HG02870 (cell line): ENCODE data around the gene RELT.
A peak's percentile ranks its signal among the peaks of the same experiment; 100 is the strongest.

Experiments used
- ATAC-seq: cut with Tn5 transposase; IDR thresholded peaks from one replicate; pipeline ENCODE4 v1.9.1; 2021; ENCODE audit warnings: mild to moderate bottlenecking, moderate library complexity; ENCODE audit not compliant: unreplicated experiment

Gene RELT, protein sequence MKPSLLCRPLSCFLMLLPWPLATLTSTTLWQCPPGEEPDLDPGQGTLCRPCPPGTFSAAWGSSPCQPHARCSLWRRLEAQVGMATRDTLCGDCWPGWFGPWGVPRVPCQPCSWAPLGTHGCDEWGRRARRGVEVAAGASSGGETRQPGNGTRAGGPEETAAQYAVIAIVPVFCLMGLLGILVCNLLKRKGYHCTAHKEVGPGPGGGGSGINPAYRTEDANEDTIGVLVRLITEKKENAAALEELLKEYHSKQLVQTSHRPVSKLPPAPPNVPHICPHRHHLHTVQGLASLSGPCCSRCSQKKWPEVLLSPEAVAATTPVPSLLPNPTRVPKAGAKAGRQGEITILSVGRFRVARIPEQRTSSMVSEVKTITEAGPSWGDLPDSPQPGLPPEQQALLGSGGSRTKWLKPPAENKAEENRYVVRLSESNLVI

DNA sequence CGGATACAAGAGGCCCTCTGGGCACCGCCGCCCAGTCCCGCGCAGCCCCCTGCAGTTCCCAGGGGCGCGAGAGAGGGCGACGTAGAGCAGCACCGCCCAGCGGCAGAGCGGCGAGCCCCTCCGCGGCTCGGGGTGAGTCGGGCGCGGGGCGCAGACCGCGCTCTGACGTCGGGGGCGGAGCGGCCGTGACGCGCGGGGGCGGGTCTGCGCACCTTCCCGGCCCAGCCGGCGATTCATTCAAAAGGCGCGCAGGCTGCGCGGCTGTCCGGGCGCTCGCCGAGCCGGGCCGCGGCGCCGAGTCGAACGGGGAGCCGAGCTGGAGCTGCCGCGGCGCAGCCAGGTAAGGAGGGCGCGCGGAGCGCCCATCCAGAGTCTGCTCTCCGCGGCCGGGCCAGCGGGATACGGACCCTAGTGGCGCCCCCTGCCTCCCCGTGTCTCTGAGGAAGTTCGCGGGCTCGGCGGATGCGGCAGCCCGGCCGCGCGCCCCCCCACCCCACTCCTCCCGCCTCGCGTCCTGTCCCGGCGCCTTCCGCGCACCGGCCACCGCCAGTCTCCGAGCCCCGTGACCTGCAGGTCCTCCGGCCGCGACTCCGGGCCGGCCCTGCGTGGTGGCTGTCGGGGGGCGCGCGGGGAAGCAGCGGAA, at the start of gene RELT:
TSS of gene RELT (plus strand) at position 240 of the 643 bp plus-strand sequence. CDS start 12,738 bp downstream, outside the sequence.
- peak; percentile 65 for ATAC-seq

DNA sequence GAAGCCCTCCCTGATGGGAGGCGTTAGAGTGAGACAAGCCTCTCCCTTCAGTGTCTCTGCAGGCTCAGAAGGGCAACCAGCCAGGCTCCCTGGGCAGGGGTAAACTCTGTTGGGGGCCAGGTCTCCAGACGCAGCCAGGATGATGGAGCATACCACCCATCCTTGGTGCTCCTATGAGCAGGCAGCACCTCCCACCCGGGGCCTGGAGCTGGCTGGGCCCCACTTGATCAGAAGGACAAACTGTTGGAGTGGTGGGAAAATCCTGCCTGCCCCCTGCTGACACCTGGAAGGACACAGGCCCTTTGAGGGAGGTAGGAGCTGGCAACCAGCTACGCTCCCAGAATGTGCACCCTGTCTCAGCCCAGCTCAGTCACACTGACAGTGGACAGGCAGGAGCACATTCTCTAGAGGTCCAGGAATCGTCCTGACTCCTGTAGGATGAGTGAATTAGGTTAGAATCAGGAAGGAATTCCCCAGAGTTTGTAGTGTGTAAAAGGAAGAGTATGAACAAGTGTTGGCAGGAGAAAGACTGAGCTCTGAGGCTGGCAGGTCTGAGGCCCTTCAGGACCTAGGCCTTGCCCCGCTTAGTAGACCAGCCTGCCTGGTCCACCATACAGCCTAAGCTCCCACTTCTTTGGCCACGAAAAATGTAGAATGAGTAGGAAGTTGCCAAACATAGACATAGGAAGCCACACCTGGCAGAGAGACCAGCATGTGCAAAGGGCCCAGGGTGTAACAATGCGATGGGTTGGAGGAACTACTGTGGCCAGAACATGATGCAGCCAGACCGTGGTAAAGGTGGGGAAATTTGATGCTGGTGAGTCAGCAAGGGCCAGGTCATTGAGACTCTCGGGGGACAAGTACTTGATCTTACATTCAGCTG, 49.0 kb upstream of the RELT start:
- no peak for ATAC-seq

DNA sequence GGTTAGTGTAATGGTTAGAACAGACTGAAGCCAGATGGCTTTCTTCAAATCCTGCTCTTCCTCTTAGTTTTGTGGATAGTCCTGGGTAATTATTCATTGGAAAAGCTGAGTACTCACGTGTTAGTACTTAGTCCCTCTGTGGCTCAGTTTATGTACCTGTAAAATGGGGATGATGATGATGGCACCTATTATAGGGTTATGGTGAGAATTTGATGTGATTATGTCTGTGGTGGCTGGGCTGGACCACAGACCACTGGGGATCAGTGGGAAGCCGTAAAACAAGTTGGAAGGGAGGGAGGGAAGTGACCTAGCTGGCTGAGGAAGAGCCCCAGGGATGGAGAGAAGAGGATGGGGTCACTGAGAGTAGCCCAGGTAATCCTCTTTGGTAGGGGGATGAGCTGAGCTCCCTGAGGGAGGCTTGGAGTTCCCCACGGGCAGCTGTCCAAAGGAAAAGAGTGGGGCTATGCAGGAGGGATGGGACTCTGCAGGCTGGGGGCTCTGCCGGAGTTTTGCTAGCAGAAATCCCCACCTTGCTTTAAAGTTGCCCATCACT, 48.3 kb upstream of the RELT start:
- ATAC-seq, result no peak

DNA sequence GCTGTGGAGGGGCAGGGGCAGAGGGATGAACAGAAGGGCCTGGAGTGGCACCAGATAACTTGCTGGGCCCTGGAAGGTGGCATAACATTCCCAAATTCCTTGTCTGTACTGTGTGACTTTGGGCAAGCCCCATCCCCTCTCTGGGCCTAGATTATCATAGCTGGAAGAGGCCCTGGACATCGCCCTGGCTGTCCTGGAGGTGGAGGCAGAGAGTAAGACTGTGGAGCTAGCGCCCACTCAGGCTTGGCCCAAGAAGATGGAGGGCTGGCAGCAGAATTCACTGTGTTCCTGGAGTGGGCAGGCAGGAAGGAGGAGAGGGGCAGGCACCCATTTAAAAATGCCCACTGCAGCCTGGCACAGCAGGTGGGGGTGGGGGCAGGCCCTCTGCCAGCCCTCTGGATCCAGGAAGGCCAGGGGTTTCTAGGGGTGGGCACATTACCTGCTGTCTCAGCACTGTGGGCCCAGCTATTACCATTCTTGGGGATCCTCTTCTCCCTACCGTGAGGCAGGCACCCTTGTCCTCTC, 45.6 kb upstream of the RELT start:
- no peak for ATAC-seq

DNA sequence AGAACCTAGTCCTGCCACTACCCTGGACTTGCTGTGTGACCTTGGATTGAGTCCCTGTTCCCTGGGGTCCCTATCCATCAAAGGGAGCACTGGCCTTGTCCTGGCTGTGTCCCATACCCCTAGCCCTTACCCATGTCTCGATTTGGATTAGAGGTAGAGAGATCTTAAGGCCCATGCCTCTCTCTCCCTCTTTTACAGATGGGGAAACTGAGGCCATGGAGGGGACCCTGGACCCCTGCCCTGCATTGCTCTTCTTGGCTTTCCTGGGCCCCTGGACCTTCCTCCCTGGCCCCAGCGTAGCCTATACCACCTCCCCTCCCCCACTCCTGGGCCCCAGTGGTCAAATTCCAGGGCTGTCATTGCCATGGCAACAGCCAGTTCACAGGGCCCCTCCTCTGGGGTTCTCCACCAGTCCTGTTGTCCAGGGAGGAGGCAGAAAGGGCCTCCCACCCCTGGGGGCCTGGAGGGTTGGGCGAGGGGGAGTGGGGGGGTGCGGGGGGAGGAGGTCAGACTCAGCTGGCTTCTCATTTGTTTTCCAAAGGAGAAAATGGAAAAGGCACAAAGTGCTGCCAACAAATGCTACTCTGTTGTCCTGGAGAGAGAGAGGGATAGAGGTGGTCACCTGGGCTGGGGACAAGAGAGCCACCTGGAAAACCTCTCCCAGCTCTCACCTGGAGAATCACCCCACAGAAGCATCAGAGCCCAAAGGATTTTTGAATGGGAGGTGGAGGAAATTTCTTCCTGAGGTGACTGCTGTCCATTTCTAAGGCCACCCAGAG, 44.9 kb upstream of the RELT start:
- no peak for ATAC-seq

DNA sequence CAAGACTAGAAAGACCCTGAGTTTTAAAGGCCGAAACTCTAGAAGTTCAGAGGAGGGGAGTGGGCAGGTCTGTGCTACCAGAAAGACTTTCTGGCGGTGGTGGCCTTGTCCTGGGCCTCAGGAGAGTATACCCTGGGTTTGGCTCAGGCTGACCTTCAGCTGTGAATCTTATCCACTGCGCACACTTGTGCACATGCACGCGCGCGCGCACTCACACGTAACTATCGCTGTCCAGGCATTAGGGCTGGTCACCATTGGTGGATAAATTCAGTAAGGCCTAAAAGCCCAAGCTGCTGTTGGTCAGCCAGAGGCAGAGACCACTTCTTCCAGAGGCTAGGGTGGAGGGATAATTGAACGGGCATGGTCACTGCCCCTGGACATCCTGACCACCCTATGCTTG, 43.0 kb upstream of the RELT start:
- no peak for ATAC-seq

DNA sequence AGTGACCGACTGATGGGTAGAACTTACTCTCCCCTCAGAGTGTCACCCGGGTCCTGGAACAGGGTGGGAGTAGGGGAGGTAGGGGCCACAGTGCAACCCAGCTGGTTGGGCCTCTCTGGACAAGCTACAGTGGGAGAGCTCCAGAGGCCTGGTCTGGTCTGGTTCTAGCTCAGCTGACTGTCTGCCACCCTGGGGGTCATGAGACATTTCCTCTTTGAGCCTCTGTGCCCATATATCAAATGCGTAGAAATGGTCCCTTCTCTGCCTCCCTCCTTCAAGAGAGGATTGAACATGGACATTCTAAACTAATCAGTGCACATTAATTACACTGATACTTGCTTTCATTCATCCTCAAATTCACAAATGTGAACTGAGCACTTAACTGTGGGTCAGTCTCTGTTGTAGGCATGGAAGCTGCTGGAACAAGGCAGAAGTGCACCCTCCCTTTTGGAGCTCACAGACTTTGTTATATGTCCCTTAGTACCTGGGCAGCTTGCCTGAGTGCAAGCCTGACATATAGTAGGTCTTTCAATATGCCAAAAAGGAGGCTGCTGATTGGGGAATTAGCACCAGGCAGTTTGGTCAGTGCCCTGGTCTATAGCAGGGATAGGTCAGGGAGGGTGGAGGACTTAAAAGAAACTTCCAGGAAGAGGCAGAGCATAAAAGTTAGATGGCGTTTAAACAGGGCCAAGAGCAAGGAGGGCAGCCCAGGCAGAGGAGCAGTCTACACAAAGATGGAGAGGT, 42.4 kb upstream of the RELT start:
- no peak for ATAC-seq

DNA sequence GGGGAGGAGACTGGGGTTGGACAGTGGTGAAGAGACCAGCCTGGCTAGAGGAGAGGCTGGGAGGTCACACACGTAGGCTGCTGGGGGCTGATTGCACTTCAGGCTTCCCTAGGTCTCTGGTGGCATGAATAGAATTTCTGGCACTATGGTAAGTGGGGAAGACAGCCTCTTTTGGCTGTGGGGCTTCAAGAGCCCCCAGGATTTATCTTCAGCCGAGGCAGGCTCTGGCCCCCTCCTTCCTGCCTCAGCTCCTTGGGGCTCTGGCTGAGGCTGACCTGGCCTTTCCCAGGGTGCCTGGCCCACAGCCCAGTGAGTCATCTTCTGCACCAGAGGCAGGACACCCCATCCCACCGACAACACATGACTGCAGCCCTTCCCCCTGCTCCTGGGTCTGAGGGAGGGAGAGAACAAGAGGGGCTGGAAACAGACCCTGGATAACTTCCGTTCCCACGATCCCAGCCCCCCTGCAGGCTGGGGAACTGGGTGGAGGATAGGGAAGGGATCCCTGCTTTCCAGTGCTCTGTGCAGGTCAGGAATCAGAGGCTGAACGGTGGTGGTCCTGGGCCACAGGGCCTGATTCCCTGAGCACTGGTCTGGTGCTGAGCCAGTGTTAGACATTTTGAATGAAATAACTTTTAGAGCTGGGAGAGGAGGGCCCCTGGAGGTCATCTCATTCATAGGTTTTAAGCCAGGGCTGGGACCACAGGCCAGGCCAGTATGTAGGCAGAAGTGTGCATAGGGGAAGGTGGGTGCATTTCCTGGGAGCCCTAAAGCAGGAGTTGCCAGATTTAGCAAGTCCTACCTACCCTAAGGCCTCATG, 41.6 kb upstream of the RELT start:
- ATAC-seq, result no peak

DNA sequence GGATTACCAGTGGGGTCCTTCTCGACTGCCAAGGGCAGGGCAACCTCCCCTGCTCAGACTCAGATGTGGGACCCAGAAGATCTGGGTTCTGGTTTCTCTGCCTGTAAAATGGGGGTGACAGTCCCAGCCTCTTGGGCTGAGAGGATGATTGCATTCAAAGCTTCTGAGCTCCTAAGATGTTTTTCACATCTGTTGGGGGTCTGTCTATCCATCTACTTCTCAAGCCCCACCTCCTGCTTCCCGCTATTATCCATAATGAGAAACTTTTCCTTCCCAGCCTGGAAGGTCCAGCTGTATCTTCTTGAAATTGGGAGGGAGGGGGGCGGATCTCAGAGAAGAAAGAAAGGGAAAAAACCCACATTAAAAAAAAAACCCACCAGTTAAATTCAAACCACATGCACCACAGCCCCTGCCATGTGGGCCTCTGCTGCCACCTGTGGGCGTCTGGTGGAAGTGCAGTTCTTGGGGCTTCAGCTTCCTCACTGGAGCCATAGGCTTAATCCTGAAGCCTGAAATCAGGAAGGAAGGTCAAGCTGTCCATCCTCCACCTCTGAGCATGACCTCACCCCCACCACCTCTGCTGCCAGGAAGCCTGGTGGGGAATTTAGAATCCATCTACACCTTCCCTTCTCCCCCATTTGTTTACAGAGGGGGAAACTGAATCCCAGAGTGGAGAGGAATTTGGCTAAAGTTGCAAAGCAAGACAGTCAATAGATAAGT, 40.8 kb upstream of the RELT start:
- no peak for ATAC-seq

DNA sequence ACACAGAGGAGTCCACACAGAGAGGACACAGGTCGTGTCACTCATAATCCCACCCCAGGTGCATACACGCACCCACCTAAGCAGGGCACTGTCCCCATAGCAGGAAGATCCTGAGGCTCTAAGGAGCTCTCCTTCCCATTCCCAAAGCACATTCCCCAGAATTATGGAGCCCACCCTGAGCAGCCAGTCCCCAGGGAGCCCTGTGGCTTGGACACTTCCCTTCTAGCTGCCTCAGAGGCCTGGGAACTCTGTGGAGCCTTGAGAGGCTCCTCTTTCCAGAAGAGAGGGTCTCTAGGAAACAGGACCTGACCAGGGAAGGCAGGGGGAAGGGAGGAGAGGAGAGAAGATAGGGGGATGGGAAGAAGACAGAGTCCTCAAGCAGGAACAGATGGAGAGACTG, 38.4 kb upstream of the RELT start:
- no peak for ATAC-seq

DNA sequence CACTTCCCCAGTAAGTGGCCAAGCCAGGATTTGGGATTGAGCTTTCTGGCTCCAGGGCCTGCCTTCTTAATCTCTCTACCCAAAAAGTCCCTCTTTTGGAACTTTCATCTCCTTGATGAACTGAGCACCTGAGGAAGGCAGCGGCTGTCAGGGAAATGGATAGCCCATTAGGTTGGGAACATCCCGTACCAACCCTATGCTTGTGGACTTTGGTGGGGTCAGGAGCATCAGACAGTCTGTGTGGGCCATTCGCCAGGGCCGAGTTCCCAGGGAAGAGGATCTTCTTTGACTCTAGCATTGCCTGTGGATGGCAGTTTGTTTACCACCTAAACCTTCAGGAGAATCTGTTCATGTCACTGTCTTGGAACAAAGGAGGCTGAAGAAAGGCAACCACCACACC, 37.9 kb upstream of the RELT start:
- ATAC-seq, result no peak

DNA sequence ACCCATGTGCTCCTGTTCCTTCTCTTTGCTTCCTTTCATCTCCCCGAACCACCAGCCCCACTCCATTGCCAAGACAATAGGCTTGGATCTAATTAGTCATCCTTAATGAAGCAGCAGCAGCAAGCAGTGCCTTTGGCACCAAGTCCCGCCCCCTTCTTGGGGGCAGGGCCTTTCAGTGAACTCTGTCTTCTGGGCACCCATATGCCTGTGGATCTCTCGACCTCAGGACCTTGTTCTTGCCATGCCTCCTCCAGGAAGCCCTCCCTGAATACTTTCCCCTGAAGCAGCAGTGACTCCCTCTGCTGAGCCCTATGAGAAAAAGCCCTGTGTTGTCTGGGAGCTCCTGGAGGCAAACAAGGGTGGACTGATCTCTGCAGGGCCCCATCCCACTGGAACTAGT, 36.0 kb upstream of the RELT start:
- no peak for ATAC-seq

DNA sequence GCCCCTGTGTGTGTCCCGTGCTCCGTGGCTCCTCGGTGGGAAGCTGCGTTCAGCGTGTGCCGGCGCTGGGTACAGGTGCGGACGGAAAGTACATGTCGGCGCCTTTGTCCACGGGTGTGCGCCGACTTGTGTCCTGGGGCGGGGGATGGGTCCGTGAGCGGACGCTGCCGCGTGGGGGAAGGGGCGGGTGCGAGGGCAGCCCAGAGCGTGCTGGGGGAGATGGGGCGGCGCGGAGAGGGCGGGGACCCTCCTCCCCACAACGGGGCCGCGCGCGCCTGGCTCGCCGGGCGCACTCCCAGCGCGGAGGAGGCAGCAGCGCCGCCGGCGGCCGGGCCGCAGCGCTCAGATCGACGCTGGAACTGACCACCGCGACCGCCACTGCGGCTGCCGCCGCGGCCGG, 33.6 kb upstream of the RELT start:
- ATAC-seq, result no peak

DNA sequence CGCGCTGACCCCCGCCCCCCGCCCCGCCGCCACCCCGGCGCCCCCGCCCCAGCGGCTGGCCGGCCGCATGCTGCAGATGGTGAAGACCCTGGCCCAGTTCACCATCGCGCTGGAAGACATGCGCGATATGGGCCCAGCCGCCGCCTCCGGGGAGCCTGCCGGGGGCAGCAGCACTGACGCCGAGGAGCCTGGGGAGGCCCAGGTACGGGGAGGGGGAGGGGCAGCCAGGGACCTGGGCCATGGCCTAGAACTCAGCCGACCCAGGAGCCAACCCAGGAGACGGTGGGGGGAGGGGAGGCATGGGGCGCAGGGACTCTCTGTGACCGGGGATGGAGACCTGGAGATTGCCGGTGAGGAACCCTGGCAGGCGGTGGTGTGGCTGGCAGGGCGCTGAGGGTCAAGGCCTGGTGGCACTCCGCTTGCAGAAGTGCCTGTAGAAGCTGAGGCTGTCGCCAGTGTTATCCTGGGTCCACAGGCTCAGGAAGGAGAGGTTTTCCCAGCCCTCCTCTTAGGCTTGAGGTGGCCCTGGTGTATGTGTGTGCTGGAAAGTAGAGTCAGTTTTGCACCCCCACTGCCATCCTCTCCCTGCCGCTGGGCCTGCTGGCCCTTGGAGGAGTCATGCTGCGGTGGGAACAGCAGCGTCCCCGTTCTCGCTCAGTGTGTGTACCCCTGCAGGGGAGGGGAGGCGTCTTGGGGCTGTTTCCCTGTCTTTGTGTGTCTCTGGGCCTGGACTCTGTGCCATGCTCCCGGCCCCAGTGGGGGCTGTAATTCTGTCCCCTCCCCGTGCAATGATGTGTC, 32.9 kb upstream of the RELT start:
- ATAC-seq, result no peak

DNA sequence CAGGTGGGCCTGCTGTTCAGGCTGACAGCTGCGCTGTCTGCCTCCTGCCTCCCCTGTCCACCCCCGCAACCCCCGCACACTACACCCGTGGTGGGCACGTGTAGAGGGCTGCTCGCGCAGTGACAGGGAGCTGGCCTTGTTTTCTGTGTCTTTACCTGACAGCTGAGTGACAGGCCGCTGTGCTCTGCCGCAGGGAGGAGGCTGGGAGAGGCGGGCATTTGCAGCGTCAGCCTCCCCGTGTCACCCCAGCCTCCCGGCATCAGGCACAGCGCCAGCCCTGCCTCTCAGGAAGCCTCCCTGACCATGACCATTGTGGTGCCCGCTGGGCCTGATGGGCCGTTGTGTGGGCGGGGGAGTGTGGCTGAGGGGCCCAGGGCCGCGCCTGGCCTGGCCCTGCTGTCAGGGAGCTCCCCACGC, 32.0 kb upstream of the RELT start:
- no peak for ATAC-seq

DNA sequence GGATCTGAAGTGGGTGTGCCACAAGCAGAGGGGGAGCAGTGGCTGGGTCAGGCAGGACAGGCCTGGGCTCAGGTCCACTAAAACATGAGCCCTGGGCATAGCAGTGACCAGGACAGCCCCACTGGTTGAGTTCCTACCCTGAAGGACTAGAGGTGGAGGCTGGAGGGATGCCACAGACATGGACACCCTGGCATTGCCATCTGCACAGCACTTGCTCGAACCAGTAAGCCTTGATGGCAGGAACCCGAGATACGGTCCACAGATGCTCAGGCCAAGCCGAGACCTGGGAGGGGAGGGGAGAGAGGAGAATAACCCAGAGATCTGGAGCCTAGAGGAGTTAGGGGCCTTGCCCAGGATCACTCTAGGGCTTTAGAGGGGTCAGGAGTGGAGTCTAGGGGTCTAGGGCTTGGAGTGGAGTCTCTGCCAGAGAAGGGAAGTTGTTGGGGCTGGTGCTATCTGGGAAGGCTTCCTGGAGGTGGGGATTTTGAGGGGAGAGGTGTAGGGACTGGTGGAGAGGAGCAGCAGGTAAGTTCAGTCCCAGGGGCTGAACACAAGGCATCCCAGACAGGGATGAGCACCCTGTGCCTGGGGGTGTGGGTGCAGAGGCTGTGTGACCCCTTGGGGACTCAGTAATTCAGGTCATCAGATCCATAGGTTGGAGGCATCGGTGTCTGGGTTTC, 30.6 kb upstream of the RELT start:
- no peak for ATAC-seq
